ENCODE data around the gene CCNJ. TPM values are rescaled to one million over a fixed set of nuclear protein-coding genes. Genes with fewer than 3 reads are reported as not detected.

The CCNJ gene
- total and polyA plus RNA-seq, 2 of the 13 experiments (the other 11 are each of a cell fraction or from before 2014, with no cell fraction given), result 14.1 to 21.5 TPM

DNA sequence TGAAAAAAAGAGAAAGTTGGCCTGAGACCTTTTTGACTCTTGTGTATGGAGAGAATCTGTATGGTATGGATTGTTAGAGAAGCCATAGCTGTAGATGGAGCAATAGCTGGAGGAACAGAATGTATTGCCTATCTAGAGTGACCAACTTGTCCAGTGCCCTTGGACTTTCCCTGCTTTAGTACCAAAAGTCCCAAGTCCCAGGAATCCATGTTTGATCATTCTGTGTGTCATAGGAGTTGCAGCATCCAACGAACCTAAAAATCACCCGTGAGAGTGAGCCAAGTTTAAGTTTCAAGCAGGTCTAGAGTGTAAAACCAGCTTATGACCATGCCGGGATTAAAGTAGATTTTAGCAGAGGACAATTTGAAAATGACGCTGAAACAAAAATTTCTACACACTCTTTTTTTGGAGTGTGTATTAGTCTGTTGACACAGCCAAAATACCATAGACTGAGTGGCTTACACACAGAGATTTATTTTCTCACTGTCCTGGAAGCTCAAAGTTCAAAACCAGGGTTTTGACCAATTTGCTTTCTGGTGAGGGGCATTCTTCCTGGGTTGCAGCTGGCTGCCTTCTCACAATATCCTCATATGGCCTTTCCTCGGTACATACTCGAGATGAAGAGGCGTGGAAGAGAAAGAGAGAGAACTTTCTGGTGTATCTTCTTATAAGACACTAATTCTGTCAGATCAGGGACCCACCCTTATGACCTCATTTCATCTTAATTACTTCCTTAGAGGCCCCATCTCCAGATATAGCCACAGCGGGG lies 49.8 kb downstream of the CCNJ start (continued):
- TF ChIP-seq, protein P1, sequence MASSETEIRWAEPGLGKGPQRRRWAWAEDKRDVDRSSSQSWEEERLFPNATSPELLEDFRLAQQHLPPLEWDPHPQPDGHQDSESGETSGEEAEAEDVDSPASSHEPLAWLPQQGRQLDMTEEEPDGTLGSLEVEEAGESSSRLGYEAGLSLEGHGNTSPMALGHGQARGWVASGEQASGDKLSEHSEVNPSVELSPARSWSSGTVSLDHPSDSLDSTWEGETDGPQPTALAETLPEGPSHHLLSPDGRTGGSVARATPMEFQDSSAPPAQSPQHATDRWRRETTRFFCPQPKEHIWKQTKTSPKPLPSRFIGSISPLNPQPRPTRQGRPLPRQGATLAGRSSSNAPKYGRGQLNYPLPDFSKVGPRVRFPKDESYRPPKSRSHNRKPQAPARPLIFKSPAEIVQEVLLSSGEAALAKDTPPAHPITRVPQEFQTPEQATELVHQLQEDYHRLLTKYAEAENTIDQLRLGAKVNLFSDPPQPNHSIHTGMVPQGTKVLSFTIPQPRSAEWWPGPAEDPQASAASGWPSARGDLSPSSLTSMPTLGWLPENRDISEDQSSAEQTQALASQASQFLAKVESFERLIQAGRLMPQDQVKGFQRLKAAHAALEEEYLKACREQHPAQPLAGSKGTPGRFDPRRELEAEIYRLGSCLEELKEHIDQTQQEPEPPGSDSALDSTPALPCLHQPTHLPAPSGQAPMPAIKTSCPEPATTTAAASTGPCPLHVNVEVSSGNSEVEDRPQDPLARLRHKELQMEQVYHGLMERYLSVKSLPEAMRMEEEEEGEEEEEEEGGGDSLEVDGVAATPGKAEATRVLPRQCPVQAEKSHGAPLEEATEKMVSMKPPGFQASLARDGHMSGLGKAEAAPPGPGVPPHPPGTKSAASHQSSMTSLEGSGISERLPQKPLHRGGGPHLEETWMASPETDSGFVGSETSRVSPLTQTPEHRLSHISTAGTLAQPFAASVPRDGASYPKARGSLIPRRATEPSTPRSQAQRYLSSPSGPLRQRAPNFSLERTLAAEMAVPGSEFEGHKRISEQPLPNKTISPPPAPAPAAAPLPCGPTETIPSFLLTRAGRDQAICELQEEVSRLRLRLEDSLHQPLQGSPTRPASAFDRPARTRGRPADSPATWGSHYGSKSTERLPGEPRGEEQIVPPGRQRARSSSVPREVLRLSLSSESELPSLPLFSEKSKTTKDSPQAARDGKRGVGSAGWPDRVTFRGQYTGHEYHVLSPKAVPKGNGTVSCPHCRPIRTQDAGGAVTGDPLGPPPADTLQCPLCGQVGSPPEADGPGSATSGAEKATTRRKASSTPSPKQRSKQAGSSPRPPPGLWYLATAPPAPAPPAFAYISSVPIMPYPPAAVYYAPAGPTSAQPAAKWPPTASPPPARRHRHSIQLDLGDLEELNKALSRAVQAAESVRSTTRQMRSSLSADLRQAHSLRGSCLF (CRISPR knock-in tag; IDR thresholded peaks at IDR 0.05; ENCODE audit: borderline replicate concordance), result no peak
- TF ChIP-seq MTF1 (CRISPR knock-in tag; IDR thresholded peaks at IDR 0.05), result no peak
- no peak for TF ChIP-seq ZNF703 (CRISPR knock-in tag; IDR thresholded peaks at IDR 0.05; ENCODE audit: borderline replicate concordance)
- no peak for TF ChIP-seq HOXA9 (CRISPR knock-in tag; IDR thresholded peaks at IDR 0.05; ENCODE audit: borderline replicate concordance)
- TF ChIP-seq, protein P2, sequence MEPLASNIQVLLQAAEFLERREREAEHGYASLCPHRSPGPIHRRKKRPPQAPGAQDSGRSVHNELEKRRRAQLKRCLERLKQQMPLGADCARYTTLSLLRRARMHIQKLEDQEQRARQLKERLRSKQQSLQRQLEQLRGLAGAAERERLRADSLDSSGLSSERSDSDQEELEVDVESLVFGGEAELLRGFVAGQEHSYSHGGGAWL (CRISPR knock-in tag; IDR thresholded peaks at IDR 0.05), result no peak
- TF ChIP-seq, protein P3, sequence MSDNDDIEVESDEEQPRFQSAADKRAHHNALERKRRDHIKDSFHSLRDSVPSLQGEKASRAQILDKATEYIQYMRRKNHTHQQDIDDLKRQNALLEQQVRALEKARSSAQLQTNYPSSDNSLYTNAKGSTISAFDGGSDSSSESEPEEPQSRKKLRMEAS (IDR thresholded peaks at IDR 0.05), result no peak
- no peak for TF ChIP-seq MIER3 (CRISPR knock-in tag; IDR thresholded peaks at IDR 0.05; ENCODE audit: borderline replicate concordance)
- TF ChIP-seq ZNF75D (CRISPR knock-in tag; IDR thresholded peaks at IDR 0.05; ENCODE audit: borderline replicate concordance), result no peak
- no peak for TF ChIP-seq ZNF34 (CRISPR knock-in tag; IDR thresholded peaks at IDR 0.05; ENCODE audit: borderline replicate concordance)
- TF ChIP-seq, protein P4, sequence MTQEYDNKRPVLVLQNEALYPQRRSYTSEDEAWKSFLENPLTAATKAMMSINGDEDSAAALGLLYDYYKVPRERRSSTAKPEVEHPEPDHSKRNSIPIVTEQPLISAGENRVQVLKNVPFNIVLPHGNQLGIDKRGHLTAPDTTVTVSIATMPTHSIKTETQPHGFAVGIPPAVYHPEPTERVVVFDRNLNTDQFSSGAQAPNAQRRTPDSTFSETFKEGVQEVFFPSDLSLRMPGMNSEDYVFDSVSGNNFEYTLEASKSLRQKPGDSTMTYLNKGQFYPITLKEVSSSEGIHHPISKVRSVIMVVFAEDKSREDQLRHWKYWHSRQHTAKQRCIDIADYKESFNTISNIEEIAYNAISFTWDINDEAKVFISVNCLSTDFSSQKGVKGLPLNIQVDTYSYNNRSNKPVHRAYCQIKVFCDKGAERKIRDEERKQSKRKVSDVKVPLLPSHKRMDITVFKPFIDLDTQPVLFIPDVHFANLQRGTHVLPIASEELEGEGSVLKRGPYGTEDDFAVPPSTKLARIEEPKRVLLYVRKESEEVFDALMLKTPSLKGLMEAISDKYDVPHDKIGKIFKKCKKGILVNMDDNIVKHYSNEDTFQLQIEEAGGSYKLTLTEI (CRISPR knock-in tag; conservative IDR thresholded peaks at IDR 0.05), result no peak
- TF ChIP-seq ZFY (CRISPR knock-in tag; IDR thresholded peaks at IDR 0.05), result no peak
- TF ChIP-seq DPF2 (CRISPR knock-in tag; IDR thresholded peaks at IDR 0.05; ENCODE audit: borderline replicate concordance, low read depth), result no peak
- TF ChIP-seq RARA (CRISPR knock-in tag; IDR thresholded peaks at IDR 0.05), result peak; percentile 35
- TF ChIP-seq, protein P5, sequence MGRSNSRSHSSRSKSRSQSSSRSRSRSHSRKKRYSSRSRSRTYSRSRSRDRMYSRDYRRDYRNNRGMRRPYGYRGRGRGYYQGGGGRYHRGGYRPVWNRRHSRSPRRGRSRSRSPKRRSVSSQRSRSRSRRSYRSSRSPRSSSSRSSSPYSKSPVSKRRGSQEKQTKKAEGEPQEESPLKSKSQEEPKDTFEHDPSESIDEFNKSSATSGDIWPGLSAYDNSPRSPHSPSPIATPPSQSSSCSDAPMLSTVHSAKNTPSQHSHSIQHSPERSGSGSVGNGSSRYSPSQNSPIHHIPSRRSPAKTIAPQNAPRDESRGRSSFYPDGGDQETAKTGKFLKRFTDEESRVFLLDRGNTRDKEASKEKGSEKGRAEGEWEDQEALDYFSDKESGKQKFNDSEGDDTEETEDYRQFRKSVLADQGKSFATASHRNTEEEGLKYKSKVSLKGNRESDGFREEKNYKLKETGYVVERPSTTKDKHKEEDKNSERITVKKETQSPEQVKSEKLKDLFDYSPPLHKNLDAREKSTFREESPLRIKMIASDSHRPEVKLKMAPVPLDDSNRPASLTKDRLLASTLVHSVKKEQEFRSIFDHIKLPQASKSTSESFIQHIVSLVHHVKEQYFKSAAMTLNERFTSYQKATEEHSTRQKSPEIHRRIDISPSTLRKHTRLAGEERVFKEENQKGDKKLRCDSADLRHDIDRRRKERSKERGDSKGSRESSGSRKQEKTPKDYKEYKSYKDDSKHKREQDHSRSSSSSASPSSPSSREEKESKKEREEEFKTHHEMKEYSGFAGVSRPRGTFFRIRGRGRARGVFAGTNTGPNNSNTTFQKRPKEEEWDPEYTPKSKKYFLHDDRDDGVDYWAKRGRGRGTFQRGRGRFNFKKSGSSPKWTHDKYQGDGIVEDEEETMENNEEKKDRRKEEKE (IDR thresholded peaks at IDR 0.05), result no peak
- TF ChIP-seq KLF15 (CRISPR knock-in tag; IDR thresholded peaks at IDR 0.05; ENCODE audit: borderline replicate concordance), result no peak
- TF ChIP-seq REL (CRISPR knock-in tag; conservative IDR thresholded peaks at IDR 0.05), result no peak
- no peak for TF ChIP-seq DNMT3B (CRISPR knock-in tag; conservative IDR thresholded peaks at IDR 0.05)

Measured in HepG2 (cell line).